Measurements from ENCODE around the gene HMBS. TPM values are rescaled to one million over a fixed set of nuclear protein-coding genes. Genes with fewer than 3 reads are reported as not detected.

HMBS gene
- total and polyA plus RNA-seq, 2 experiments from 2014 or later = 101 to 107 TPM

- TF ChIP-seq CTCF (conservative IDR thresholded peaks at IDR 0.05; ENCODE audit: low read depth in 2 of 2) = no peak
- no peak for TF ChIP-seq CREB1 (CRISPR knock-in tag; IDR thresholded peaks at IDR 0.05; ENCODE audit: low read depth)
Measured at GRCh38 chr11:119078675-119079420, 5.8 kb upstream of the HMBS start (continued).

- Mint-ChIP-seq H3K9me3 (no peaks in the 10 kb centered on the region; the same call in 2 of the 3 replicates), H3K4me3 (no peak overlapping the region), H3K27ac (no peak overlapping the region), H3K27me3 (ENCODE audit: insufficient read depth, low read depth, poor library complexity) (peaks cover 3% of the 10 kb centered on the region), H3K36me3 (ENCODE audit: low read depth) (peaks cover 51% of the 10 kb centered on the region), H3K4me1 (peaks cover 2% of the 10 kb centered on the region; the same call in 1 of the 3 replicates)
- Histone ChIP-seq H3K27ac (ENCODE audit: low read depth) (no peak overlapping the region), H3K79me2 (replicated peaks; ENCODE audit: insufficient read depth) (peaks cover 12% of the 10 kb centered on the region), H3K4me3 (no peak overlapping the region), H3F3A (replicated peaks; ENCODE audit: low read depth) (peaks cover 6% of the 10 kb centered on the region; the same call in 1 of the 2 replicates), H3K27me3 (ENCODE audit: insufficient read depth) (no peaks in the 10 kb centered on the region), H4K20me1 (replicated peaks; ENCODE audit: insufficient read depth) (no peaks in the 10 kb centered on the region; the same call in 1 of the 2 replicates), H3K4me1 (ENCODE audit: insufficient read depth) (peaks cover 4% of the 10 kb centered on the region; the same call in 1 of the 2 replicates), H3K36me3 (ENCODE audit: insufficient read depth) (peaks cover 11% of the 10 kb centered on the region; the same call in 1 of the 2 replicates), H3K9me2 (ENCODE audit: insufficient read depth) (no peaks in the 10 kb centered on the region), H2AFZ (no peak overlapping the region), H3K4me2 (no peak overlapping the region)
- ATAC-seq (no peak), DNase-seq (ENCODE audit: low spot score) (no peak)
- no peak for TF ChIP-seq ZNF114 (CRISPR knock-in tag; IDR thresholded peaks at IDR 0.05)
- TF ChIP-seq EZH2phosphoT487 (IDR thresholded peaks at IDR 0.05; ENCODE audit: unreplicated experiment) = no peak
- no peak for TF ChIP-seq NANOG (IDR thresholded peaks at IDR 0.05; ENCODE audit: borderline replicate concordance)
- no peak for TF ChIP-seq ZNF331 (CRISPR knock-in tag; IDR thresholded peaks at IDR 0.05; ENCODE audit: low read depth)
- TF ChIP-seq POLR2AphosphoS5 (IDR thresholded peaks at IDR 0.05; ENCODE audit: low read depth) = no peak
- TF ChIP-seq CTCF (conservative IDR thresholded peaks at IDR 0.05; ENCODE audit: low read depth in 2 of 2) = no peak
- no peak for TF ChIP-seq JUNB (IDR thresholded peaks at IDR 0.05; ENCODE audit: unreplicated experiment)
- TF ChIP-seq EZH2 (IDR thresholded peaks at IDR 0.05; ENCODE audit: low read depth, unreplicated experiment) = no peak
- no peak for TF ChIP-seq ETS1 (IDR thresholded peaks at IDR 0.05)
Measured at GRCh38 chr11:119081682-119082260, 2.9 kb upstream of the HMBS start.

Measured in GM23338 (cell line).